GM19372 (cell line): Measurements from ENCODE around the gene ZNF587B.
"Not testable (repeated sequence)": the region's sequence is repeated elsewhere in the genome, so short reads cannot be mapped to it uniquely, and the experiment has no call there.

Experiments used
- ATAC-seq: cut with Tn5 transposase; IDR thresholded peaks from one replicate; pipeline ENCODE4 v1.9.1; 2021; ENCODE audit warnings: mild to moderate bottlenecking, low read depth, moderate library complexity; ENCODE audit not compliant: unreplicated experiment

Gene ZNF587B

GRCh38 chr19:57817976-57818375, 12.1 kb upstream of the ZNF587B start:
- no peak for ATAC-seq

GRCh38 chr19:57818378-57818777, 11.7 kb upstream of the ZNF587B start:
- ATAC-seq = no peak

GRCh38 chr19:57819475-57820148, 10.5 kb upstream of the ZNF587B start:
- ATAC-seq = peak; percentile 77

- no peak for ATAC-seq
These were observed 9.5 kb upstream of the ZNF587B start for GRCh38 chr19:57820599-57820998.

GRCh38 chr19:57821095-57821494, 9.0 kb upstream of the ZNF587B start:
- not testable (repeated sequence) for ATAC-seq

- not testable (repeated sequence) for ATAC-seq
These were observed 8.6 kb upstream of the ZNF587B start for GRCh38 chr19:57821501-57821900.

- not testable (repeated sequence) for ATAC-seq
These were observed 6.9 kb upstream of the ZNF587B start for GRCh38 chr19:57823155-57823554.

- not testable (repeated sequence) for ATAC-seq
These were observed 6.5 kb upstream of the ZNF587B start for GRCh38 chr19:57823608-57824007.

GRCh38 chr19:57825511-57825910, 4.6 kb upstream of the ZNF587B start:
- ATAC-seq = no peak

GRCh38 chr19:57829316-57829715, 783 bp upstream of the ZNF587B start:
- ATAC-seq = no peak

- ATAC-seq = not testable (repeated sequence)
These were observed 6.9 kb downstream of the ZNF587B start for GRCh38 chr19:57836991-57837390.

- not testable (repeated sequence) for ATAC-seq
These were observed 8.6 kb downstream of the ZNF587B start for GRCh38 chr19:57838622-57839191.

GRCh38 chr19:57841122-57841763, 11.1 kb downstream of the ZNF587B start:
- no peak for ATAC-seq

- ATAC-seq = not testable (repeated sequence)
These were observed 17.1 kb downstream of the ZNF587B start for GRCh38 chr19:57847164-57847563.

GRCh38 chr19:57849162-57849665, 19.1 kb downstream of the ZNF587B start:
- peak; percentile 18 for ATAC-seq

- ATAC-seq = peak; percentile 94
These were observed 19.8 kb downstream of the ZNF587B start, which contains the start of gene ZNF587 for GRCh38 chr19:57849666-57850473. Gene ZNF587 (plus strand): TSS chr19:57849859. CDS start chr19:57850039, 180 bp downstream.

- ATAC-seq = no peak
These were observed 20.5 kb downstream of the ZNF587B start for GRCh38 chr19:57850553-57851017.

GRCh38 chr19:57851812-57852603, 21.9 kb downstream of the ZNF587B start:
- not testable (repeated sequence) for ATAC-seq

GRCh38 chr19:57854117-57854516, 24.0 kb downstream of the ZNF587B start:
- ATAC-seq = not testable (repeated sequence)

- ATAC-seq = not testable (repeated sequence)
These were observed 32.3 kb downstream of the ZNF587B start for GRCh38 chr19:57862351-57862750.
